ENCODE data around the gene NFKBIB. TPM values are rescaled to one million over a fixed set of nuclear protein-coding genes. Genes with fewer than 3 reads are reported as not detected.

NFKBIB gene
- total RNA-seq, 1 donor from 2014 or later, result 8.3 TPM

- Histone ChIP-seq H3K4me1 (no peaks in the 10 kb centered on the region), H3K27me3 (peaks cover 7% of the 10 kb centered on the region), H4K20me1 (ENCODE audit: low read depth) (no peaks in the 10 kb centered on the region), H3F3A (ENCODE audit: low read depth) (peaks cover 4% of the 10 kb centered on the region), H2AFZ (replicated peaks) (no peak overlapping the region), H3K9me3 (ENCODE audit: low read depth) (no peaks in the 10 kb centered on the region), H3K79me2 (ENCODE audit: low read depth) (no peaks in the 10 kb centered on the region), H3K36me3 (no peaks in the 10 kb centered on the region), H3K4me2 (no peak overlapping the region), H3K9ac (no peak overlapping the region), H3K27ac (no peak overlapping the region), H3K4me3 (no peak overlapping the region)
- Mint-ChIP-seq H3K9me3 (no peaks in the 10 kb centered on the region), H3K4me3 (no peak overlapping the region), H3K36me3 (peaks cover 11% of the 10 kb centered on the region), H3K27ac (no peak overlapping the region), H3K4me1 (peaks cover 5% of the 10 kb centered on the region), H3K27me3 (ENCODE audit: insufficient read depth, low read depth) (peaks cover 13% of the 10 kb centered on the region)
- TF ChIP-seq EZH2 (IDR thresholded peaks at IDR 0.05) (no peak), EZH2phosphoT487 (IDR thresholded peaks at IDR 0.05) (no peak), CTCF (IDR thresholded peaks at IDR 0.05) (no peak)
- DNase-seq (ENCODE audit: low spot score), result no peak
Observed at GRCh38 chr19:38945562-38946228, 45.9 kb downstream of the NFKBIB start.

GRCh38 chr19:38946229-38947010 lies 46.7 kb downstream of the NFKBIB start:
- no peak for DNase-seq (ENCODE audit: low spot score)
- no peak overlapping the region for H3K27ac Mint-ChIP-seq

GRCh38 chr19:38949580-38950367 lies 50.0 kb downstream of the NFKBIB start:
- peak overlapping the region; percentile 79 for H3K4me3 Mint-ChIP-seq
- Histone ChIP-seq H3K27me3 (peaks cover 8% of the 10 kb centered on the region), H3K36me3 (no peaks in the 10 kb centered on the region), H3K79me2 (ENCODE audit: low read depth) (no peaks in the 10 kb centered on the region), H3K4me3 (peak overlapping the region; percentile 53), H3F3A (ENCODE audit: low read depth) (peaks cover 5% of the 10 kb centered on the region), H4K20me1 (ENCODE audit: low read depth) (peaks cover 4% of the 10 kb centered on the region), H2AFZ (replicated peaks) (peak overlapping the region; percentile 46), H3K9me3 (ENCODE audit: low read depth) (no peaks in the 10 kb centered on the region), H3K4me1 (no peaks in the 10 kb centered on the region), H3K4me2 (peak overlapping the region; percentile 74), H3K27ac (no peak overlapping the region), H3K9ac (no peak overlapping the region)
- peak; percentile 99 for DNase-seq (ENCODE audit: low spot score)
- H3K36me3 Mint-ChIP-seq, result peaks cover 3% of the 10 kb centered on the region
- peaks cover 9% of the 10 kb centered on the region for H3K27me3 Mint-ChIP-seq (ENCODE audit: insufficient read depth, low read depth)
- H3K27ac Mint-ChIP-seq, result no peak overlapping the region
- no peaks in the 10 kb centered on the region for H3K9me3 Mint-ChIP-seq
- TF ChIP-seq EZH2 (IDR thresholded peaks at IDR 0.05) (no peak), CTCF (IDR thresholded peaks at IDR 0.05) (no peak), EZH2phosphoT487 (IDR thresholded peaks at IDR 0.05) (no peak)
- peaks cover 8% of the 10 kb centered on the region for H3K4me1 Mint-ChIP-seq

More at GRCh38 chr19:38946229-38947010, 46.7 kb downstream of the NFKBIB start:
- no peak overlapping the region for H3K4me2 ChIP-seq
- peaks cover 5% of the 10 kb centered on the region for H3F3A ChIP-seq (ENCODE audit: low read depth)
- H4K20me1 ChIP-seq (ENCODE audit: low read depth), result no peaks in the 10 kb centered on the region
- Mint-ChIP-seq H3K27me3 (ENCODE audit: insufficient read depth, low read depth) (peaks cover 13% of the 10 kb centered on the region), H3K4me1 (peaks cover 5% of the 10 kb centered on the region), H3K9me3 (no peaks in the 10 kb centered on the region), H3K36me3 (peaks cover 11% of the 10 kb centered on the region), H3K4me3 (no peak overlapping the region)
- no peaks in the 10 kb centered on the region for H3K9me3 ChIP-seq (ENCODE audit: low read depth)
- no peaks in the 10 kb centered on the region for H3K36me3 ChIP-seq
- H2AFZ ChIP-seq (replicated peaks), result no peak overlapping the region
- H3K4me1 ChIP-seq, result no peaks in the 10 kb centered on the region
- H3K9ac ChIP-seq, result no peak overlapping the region
- H3K4me3 ChIP-seq, result no peak overlapping the region
- H3K27ac ChIP-seq, result no peak overlapping the region
- no peak for TF ChIP-seq EZH2 (IDR thresholded peaks at IDR 0.05)
- no peak for TF ChIP-seq EZH2phosphoT487 (IDR thresholded peaks at IDR 0.05)
- TF ChIP-seq CTCF (IDR thresholded peaks at IDR 0.05), result no peak
- peaks cover 8% of the 10 kb centered on the region for H3K27me3 ChIP-seq
- H3K79me2 ChIP-seq (ENCODE audit: low read depth), result no peaks in the 10 kb centered on the region

All from neural progenitor cell (in vitro differentiated cells).